Panc1 (cell line): ENCODE results near the gene PRR35.

ENCODE experiments used
- POLR2AphosphoS5 ChIP-seq: IDR thresholded peaks from 2 replicates; pipeline ENCODE4 v1.6.1; 2012; ENCODE audit warnings: mild to moderate bottlenecking, low read depth, low read length, moderate library complexity
- SIN3A ChIP-seq: IDR thresholded peaks from 2 replicates; pipeline ENCODE4 v1.6.1; 2012; ENCODE audit warnings: low read depth, mild to moderate bottlenecking, low read length, moderate library complexity, borderline replicate concordance; ENCODE audit not compliant: insufficient read depth
- TCF7L2 ChIP-seq: IDR thresholded peaks from 2 replicates; pipeline ENCODE4 v1.6.1; 2011; ENCODE audit warnings: mild to moderate bottlenecking, low read depth, low read length, inconsistent platforms
- TF ChIP-seq, protein P1 (sequence below): fragments of 450-650 bp; IDR thresholded peaks from 2 replicates; pipeline ENCODE4 v1.5.1; 2017; ENCODE audit warnings: mild to moderate bottlenecking
- TF ChIP-seq, protein P2 (sequence below), 2 experiments: IDR thresholded peaks; 2 replicates each; pipeline ENCODE4 v1.6.1; 2011 to 2012; ENCODE audit warnings: low read depth in 2 of 2, control low read depth in 1 of 2, low read length in 1 of 2, mild to moderate bottlenecking in 1 of 2, moderate library complexity in 1 of 2; ENCODE audit not compliant: insufficient read depth in 1 of 2

DNA sequence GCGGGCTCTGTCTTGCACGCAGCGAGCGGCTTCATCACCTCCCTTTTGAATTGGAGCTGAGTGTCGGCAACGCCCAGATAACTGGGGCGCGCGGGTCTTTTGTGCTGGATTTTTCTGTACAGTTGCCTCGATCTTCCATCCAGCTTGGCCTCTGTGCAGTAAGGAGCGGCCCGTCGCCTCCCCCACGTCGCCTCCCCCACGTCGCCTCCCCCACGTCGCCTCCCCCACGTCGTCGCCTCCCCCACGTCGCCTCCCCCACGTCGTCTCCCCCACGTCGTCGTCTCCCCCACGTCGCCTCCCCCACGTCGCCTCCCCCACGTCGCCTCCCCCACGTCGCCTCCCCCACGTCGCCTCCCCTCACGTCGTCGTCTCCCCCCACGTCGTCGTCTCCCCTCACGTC is 15.7 kb upstream of the PRR35 start:
- TF ChIP-seq, protein P1, sequence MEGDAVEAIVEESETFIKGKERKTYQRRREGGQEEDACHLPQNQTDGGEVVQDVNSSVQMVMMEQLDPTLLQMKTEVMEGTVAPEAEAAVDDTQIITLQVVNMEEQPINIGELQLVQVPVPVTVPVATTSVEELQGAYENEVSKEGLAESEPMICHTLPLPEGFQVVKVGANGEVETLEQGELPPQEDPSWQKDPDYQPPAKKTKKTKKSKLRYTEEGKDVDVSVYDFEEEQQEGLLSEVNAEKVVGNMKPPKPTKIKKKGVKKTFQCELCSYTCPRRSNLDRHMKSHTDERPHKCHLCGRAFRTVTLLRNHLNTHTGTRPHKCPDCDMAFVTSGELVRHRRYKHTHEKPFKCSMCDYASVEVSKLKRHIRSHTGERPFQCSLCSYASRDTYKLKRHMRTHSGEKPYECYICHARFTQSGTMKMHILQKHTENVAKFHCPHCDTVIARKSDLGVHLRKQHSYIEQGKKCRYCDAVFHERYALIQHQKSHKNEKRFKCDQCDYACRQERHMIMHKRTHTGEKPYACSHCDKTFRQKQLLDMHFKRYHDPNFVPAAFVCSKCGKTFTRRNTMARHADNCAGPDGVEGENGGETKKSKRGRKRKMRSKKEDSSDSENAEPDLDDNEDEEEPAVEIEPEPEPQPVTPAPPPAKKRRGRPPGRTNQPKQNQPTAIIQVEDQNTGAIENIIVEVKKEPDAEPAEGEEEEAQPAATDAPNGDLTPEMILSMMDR: no peak
- TF ChIP-seq POLR2AphosphoS5 (no peak), TCF7L2 (no peak), SIN3A (no peak)
- TF ChIP-seq, protein P2, sequence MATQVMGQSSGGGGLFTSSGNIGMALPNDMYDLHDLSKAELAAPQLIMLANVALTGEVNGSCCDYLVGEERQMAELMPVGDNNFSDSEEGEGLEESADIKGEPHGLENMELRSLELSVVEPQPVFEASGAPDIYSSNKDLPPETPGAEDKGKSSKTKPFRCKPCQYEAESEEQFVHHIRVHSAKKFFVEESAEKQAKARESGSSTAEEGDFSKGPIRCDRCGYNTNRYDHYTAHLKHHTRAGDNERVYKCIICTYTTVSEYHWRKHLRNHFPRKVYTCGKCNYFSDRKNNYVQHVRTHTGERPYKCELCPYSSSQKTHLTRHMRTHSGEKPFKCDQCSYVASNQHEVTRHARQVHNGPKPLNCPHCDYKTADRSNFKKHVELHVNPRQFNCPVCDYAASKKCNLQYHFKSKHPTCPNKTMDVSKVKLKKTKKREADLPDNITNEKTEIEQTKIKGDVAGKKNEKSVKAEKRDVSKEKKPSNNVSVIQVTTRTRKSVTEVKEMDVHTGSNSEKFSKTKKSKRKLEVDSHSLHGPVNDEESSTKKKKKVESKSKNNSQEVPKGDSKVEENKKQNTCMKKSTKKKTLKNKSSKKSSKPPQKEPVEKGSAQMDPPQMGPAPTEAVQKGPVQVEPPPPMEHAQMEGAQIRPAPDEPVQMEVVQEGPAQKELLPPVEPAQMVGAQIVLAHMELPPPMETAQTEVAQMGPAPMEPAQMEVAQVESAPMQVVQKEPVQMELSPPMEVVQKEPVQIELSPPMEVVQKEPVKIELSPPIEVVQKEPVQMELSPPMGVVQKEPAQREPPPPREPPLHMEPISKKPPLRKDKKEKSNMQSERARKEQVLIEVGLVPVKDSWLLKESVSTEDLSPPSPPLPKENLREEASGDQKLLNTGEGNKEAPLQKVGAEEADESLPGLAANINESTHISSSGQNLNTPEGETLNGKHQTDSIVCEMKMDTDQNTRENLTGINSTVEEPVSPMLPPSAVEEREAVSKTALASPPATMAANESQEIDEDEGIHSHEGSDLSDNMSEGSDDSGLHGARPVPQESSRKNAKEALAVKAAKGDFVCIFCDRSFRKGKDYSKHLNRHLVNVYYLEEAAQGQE (IDR thresholded peaks at IDR 0.05; ENCODE audit: insufficient read depth in 1 of 2, low read depth in 2 of 2, low read length in 1 of 2): no peak
